ENCODE measurements around the gene VPS37C. TPM values are rescaled to one million over a fixed set of nuclear protein-coding genes. Genes with fewer than 3 reads are reported as not detected.
A peak's percentile ranks its signal among the peaks of the same experiment; 100 is the strongest.

The VPS37C gene
- total and polyA plus RNA-seq, 2 of the 13 experiments (the other 11 are each of a cell fraction or from before 2014, with no cell fraction given): 7.5 to 8.8 TPM

- TF ChIP-seq, protein P1, sequence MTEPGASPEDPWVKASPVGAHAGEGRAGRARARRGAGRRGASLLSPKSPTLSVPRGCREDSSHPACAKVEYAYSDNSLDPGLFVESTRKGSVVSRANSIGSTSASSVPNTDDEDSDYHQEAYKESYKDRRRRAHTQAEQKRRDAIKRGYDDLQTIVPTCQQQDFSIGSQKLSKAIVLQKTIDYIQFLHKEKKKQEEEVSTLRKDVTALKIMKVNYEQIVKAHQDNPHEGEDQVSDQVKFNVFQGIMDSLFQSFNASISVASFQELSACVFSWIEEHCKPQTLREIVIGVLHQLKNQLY (CRISPR knock-in tag; IDR thresholded peaks at IDR 0.05): peak; percentile 76
- TF ChIP-seq MTERF4 (CRISPR knock-in tag; IDR thresholded peaks at IDR 0.05) (no peak), KLF16 (CRISPR knock-in tag; IDR thresholded peaks at IDR 0.05) (peak in 1 of 2 experiments; percentile 66; a peak in 1 of 4 replicates), MYPOP (CRISPR knock-in tag; IDR thresholded peaks at IDR 0.05) (no peak), PBX2 (CRISPR knock-in tag; IDR thresholded peaks at IDR 0.05) (no peak), RFX5 (IDR thresholded peaks at IDR 0.05; ENCODE audit: low read depth, low read length) (no peak), SKIL (CRISPR knock-in tag; IDR thresholded peaks at IDR 0.05; ENCODE audit: borderline replicate concordance) (no peak), ZNF850 (CRISPR knock-in tag; conservative IDR thresholded peaks at IDR 0.05) (no peak), NR2C2 (CRISPR knock-in tag; IDR thresholded peaks at IDR 0.05; ENCODE audit: borderline replicate concordance) (no peak), BRCA1 (CRISPR knock-in tag; IDR thresholded peaks at IDR 0.05) (no peak), CC2D1A (CRISPR knock-in tag; IDR thresholded peaks at IDR 0.05) (no peak), FOXM1 (CRISPR knock-in tag; IDR thresholded peaks at IDR 0.05) (no peak), DPF2 (CRISPR knock-in tag; IDR thresholded peaks at IDR 0.05; ENCODE audit: borderline replicate concordance, low read depth) (no peak), FOXA3 (CRISPR knock-in tag; IDR thresholded peaks at IDR 0.05) (no peak), SATB2 (CRISPR knock-in tag; IDR thresholded peaks at IDR 0.05) (no peak), TCF7 (IDR thresholded peaks at IDR 0.05; ENCODE audit: low read depth) (no peak), ZNF749 (CRISPR knock-in tag; IDR thresholded peaks at IDR 0.05; ENCODE audit: borderline replicate concordance) (peak; percentile 66; the same call in 1 of the 2 replicates)
- TF ChIP-seq, protein P2, sequence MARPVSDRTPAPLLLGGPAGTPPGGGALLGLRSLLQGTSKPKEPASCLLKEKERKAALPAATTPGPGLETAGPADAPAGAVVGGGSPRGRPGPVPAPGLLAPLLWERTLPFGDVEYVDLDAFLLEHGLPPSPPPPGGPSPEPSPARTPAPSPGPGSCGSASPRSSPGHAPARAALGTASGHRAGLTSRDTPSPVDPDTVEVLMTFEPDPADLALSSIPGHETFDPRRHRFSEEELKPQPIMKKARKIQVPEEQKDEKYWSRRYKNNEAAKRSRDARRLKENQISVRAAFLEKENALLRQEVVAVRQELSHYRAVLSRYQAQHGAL (CRISPR knock-in tag; IDR thresholded peaks at IDR 0.05; ENCODE audit: not compliant biosample characterization): no peak
- TF ChIP-seq, protein P3, sequence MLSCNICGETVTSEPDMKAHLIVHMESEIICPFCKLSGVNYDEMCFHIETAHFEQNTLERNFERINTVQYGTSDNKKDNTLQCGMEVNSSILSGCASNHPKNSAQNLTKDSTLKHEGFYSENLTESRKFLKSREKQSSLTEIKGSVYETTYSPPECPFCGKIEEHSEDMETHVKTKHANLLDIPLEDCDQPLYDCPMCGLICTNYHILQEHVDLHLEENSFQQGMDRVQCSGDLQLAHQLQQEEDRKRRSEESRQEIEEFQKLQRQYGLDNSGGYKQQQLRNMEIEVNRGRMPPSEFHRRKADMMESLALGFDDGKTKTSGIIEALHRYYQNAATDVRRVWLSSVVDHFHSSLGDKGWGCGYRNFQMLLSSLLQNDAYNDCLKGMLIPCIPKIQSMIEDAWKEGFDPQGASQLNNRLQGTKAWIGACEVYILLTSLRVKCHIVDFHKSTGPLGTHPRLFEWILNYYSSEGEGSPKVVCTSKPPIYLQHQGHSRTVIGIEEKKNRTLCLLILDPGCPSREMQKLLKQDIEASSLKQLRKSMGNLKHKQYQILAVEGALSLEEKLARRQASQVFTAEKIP (CRISPR knock-in tag; IDR thresholded peaks at IDR 0.05; ENCODE audit: borderline replicate concordance): no peak
Measured at GRCh38 chr11:61160487-61161189, 588 bp downstream of the VPS37C start (continued).

Measured in HepG2 (cell line).